Activated gamma-delta T cell treated with Interleukin-2 at 50 U/mL for 16 hours (primary cell): ENCODE measurements around the gene BMP15.

ENCODE experiments used
- DNase-seq: peaks from one replicate; pipeline ENCODE4 v3.0.0-alpha.2; 2020

BMP15 gene

DNA sequence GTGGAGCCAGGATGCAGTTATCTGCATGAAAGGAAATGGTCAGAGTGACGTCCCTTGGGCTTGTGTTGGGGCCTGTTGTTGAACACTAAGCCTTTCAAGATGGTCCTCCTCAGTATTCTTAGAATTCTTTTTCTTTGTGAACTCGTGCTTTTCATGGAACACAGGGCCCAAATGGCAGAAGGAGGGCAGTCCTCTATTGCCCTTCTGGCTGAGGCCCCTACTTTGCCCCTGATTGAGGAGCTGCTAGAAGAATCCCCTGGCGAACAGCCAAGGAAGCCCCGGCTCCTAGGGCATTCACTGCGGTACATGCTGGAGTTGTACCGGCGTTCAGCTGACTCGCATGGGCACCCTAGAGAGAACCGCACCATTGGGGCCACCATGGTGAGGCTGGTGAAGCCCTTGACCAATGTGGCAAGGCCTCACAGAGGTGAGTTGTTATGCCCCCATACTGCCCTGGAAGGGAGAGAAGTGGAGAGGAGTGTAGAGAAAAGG lies at the start of gene BMP15:
Gene BMP15, plus strand, starts transcription at position 51 of the 492 bp plus-strand sequence. Its CDS starts 49 bp downstream, at position 100.
- no peak for DNase-seq

DNA sequence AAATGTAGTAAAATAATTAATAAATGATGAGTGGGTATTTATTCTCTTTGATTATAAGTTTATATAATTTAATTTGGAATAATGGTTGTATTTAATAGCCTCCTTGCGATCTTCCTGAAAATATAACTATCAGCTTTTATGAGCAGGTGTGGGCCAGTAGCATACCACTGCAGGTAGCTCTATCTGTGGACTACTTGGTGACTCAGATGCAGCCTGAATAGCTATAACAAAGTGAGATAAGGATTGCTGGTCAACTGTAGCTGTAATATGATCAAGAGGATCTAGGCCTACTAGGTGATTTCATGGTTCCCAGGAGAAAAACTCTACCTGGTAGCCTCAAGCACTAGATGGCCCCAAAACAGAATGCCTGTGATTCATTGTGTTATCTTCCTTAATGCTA lies 47.1 kb upstream of the BMP15 start:
- DNase-seq: no peak

DNA sequence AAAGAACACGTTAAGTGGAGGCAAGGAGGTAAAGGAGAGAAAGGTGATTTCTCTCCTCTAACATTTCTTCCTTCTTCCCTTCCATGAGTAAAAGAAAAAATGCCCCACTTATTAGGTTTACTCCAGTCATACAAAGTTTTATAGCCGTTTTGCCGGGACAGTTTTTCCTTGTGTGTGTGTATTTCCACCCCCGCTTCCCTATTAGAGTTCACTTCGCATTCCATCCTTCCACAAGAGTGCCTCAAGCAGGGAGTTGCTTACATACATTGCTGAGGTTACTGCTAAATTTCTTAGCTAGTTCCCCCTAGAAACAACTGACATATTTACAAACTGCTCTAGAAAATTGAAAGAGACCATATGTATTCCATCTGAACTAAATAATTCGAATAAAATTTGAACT lies 45.2 kb upstream of the BMP15 start:
- no peak for DNase-seq

DNA sequence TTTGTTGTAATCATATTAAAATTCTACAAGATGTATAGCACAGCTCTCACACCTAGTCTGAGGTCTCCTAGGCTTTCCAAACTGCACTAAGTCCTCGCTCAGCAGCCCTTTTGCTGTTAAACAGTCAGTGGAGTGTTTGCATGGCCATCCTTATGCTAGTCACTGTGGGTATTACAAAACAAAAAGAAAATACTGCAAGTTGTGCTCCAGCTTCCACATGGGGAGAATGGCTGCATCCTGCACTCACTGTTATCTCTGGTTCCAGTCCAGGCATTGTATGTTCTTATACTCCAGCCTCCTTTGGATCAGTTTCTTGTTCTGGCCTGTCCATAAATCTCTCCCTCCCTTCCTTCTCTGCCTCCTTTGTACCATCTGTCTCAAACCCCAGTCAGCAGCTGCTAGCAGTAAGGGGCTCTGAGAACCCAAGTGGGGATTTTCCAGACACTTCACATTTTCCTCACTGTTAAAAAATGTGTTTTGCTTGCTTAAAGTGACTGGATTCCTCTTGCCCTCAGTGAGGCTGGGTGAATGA lies 38.5 kb upstream of the BMP15 start:
- no peak for DNase-seq

DNA sequence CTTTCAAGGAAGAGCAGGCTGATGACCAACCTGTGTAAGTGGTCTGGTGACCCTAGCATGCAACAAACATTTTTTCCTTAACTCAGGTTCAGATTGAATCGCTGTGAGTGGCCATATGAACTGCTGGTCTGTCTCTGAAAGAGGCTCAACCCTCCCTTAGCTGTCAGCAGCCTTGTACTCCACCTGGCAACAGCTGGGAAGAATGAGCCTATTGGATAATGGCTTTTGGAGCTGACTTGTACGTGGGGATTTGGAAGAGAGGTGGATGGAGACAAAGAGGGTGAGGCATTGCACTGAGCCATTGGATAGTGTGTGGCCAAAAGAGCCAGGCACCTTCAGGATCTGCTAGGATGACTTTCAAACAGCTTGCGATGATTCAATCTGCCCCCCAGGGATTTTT lies 35.7 kb upstream of the BMP15 start:
- no peak for DNase-seq

DNA sequence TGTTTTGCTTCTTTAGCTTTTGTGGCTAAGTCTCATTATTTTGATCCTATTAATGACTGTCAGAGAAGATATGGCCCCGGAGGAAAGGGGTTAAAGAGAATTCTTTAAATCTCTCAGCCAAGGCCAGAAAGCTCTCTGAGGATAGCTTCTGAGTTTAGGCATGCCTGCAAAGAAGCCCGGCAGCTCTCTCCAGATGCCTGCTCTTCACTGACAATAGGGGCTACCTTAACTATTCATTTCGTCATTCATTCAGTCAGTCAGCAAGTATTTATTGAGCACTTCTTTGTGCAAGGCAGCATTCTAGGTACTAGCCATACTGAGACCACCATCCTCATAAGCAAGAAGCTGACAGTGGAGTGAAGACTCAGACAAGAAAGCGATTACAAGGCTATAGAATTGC lies 34.0 kb upstream of the BMP15 start:
- no peak for DNase-seq

DNA sequence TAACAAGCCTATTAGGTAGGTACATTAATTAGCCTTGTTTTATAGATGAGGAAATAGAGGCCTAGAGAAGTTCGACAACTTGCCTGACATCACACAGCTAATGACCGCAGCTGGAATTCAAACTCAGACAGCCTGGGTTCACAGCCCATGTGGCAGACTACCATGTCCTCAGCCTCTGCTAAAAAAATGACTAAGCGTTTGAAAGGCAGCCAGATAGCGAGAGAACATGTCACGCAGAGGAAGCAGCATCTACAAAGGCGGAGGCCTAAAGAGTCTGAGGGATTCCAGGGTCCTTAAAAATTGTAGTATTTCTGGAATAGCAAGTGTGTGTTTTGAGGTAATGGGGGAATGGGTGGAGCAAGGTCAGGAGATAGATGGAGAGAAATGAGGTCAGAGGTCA lies 33.2 kb upstream of the BMP15 start:
- DNase-seq: no peak

DNA sequence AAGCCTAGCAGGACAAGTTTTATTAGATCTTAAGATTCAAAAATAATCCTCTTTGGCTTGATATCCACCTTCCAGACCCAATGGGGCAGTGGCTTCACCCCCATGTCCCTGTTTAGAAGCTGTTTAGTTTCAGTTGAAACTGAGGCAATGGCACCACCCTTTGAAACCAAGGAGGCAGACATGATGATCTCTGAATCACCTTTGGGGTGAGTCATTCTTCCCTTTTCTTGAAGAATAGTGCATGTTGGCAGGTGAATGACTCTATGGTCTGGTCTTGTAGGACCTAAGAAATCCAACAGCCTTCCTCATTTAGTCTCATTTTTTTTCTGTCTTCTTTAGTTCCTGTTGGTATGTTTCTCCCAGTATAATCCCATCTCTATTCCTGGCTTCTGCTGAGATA lies 29.5 kb upstream of the BMP15 start:
- DNase-seq: no peak

DNA sequence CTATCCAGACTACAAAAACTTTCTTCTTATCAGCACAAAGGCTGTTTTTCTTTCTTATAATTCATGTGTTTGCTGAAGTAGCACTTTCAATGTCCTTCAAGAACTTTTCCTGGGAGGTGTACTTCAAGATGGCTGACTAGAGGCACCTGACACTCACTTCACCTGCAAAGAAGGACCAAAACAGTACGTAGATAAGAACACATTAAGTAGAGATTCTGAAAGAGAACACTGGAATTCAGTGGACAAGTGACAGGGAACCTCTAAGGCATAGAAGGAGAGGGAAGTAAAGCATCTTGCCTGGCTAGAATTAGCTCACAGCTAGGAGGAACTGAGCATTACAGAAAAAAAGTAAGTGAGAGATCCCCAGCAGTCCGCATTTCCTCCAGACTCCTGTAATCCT lies 21.7 kb upstream of the BMP15 start:
- DNase-seq: no peak

DNA sequence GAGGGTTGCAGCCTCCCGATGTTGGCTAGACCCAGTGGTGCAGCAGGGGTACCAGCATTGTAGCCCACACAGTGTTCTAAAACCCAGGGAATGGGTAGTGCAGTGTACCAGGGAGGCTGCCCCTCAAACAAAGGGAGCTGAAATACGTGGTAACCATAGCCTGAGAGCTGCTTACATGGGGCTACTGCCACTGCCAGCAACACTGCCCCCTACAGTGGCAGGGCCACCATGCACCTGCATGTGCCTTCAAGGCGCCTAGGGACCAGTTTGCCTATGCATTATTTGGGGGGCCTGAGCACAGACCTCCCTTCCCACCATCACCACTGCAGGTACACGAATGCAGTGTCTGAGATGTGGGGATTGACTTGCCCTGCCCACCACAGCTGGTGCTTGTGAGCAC lies 21.0 kb upstream of the BMP15 start:
- no peak for DNase-seq

DNA sequence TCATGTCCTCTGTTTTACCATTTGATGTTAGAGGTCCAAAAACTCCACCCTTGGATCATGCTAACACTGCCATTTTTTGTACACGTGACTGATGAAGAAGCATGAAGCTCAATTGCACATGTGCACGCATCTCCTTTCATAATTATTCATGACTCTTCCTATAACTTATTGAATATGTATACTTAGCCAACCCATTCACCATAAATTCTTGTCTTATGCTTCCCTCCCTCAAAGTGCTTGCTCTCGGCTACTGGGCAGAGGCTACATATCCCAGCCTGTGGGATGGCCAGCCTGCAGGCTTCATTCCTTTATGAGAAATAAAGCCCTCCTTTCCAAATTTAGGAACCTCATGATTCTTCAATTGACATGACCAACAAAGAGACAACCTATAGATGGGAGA lies 17.5 kb upstream of the BMP15 start:
- no peak for DNase-seq

DNA sequence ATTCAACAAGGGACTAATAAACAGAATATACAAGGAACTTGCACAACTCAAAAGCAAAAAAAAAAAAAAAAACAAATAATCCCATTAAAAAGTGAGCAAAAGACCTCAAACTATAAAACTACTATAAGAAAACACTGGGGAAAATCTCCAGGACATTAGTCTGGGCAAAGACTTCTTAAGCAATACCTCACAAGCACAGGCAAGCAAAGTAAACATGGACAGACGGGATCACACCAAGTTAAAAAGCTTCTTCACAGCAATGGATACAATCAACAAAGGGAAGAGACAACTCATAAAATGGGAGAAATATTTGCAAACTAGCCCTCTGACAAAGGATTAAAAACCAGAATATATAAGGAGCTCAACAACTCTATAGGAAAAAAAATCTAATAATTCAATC lies 17.1 kb upstream of the BMP15 start:
- DNase-seq: no peak

DNA sequence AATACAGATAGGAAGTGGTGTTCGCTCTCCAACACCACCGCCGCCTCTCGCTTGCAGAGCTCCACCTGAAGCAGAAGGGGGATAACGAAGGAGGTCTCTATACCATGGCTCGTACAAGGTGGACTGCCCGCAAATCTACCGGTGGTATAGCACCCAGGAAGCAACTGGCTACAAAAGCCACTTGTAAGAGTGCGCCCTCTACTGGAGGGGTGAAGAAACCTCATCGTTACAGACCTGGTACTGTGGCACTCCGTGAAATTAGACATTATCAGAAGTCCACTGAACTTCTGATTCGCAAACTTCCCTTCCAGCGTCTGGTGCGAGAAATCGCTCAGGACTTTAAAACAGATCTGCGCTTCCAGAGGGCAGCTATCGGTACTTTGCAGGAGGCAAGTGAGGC lies 5.2 kb upstream of the BMP15 start:
- DNase-seq: no peak

DNA sequence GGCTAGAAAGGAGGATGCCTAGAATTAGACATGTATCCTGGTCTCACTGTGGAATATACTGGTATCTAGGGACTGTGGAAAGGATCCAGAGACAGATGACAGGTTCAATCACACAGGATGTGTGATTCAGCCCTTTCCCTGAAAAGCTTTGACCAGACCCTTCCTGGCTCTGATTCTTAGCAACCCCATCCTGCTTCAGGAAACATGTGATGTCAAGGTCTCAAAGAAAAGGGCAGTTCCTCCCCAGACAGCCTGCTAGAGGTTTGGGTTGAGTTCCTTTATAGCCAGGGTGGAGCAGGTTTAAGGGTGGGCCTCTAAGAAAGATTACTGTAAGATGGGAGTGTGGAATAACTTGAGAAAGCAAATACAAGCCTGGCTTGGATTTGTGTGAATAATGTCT lies 3.0 kb downstream of the BMP15 start:
- no peak for DNase-seq

DNA sequence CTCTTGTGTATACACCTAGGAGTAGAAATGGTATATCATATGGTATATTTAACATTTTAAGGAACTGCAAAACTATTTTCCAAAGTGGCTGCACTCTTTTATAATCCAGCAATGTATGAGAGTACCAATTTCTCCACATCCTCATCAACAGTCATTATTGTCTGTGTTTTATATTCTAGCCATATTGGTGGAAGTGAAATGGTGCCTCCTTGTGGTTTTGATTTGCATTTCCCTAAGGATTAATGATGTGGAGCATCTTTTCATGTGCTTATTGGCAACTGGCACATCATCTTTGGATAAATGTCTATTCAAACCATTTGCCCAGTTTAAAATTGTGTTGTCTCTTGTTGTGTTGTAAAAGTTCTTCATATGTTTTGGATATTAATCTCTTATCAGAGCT lies 9.6 kb downstream of the BMP15 start:
- no peak for DNase-seq

DNA sequence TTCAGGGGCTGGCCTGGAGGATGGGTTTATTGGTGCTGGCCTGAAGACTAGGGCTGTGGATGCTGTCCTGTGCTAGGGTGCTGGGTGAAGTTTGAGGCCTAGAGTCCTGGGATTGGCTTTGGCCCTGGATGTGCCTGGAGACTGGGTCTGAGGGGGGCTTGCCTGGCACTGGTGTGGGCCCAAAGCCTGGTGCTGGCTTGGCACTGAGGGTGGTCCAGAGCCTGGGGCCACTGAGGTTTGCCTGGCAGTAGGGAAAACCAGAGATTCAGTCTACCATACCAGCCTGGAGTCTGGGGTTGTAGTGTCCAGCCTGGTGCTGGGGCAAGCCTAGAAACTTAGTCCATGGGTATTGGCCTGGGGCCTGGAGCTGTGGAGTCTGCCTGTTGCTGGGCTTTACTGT lies 16.6 kb downstream of the BMP15 start:
- DNase-seq: no peak

DNA sequence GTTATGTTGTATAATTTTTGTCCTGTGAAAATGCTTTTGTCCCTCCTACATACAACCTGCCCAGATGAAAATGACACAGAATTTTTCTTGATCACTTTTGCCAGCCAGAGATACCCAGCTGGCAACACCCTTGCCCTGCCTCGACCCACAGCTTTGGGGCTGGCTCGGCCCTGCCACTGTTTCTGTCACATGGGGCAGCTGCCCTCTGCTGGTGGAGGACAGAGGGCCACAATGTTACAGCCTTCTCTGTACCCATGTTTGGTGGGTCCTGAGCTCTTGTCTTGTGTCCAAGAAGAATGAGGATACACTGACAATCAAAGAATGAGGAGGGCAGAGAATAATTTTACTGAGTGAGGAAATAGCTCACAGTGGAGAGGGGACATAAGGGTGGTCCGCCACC lies 31.1 kb downstream of the BMP15 start:
- DNase-seq: no peak

DNA sequence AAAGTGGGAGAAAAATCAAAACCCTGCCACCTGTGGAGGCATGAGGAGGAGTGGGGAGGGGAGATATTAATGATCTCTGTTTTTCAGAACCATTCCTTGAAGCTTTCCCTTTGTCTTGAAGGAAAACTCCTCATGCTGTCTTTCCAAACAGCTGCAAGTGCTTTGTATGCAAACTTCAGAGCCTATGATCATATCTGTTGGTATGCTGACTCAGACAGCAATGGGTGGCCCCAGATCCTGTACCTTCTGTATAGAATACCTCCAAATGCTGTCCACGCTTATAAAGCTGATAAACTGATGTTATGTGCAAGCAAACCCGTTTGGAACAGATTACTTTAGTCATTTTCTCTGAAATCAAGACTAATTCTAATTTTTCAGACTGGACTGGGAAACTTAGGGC lies 31.9 kb downstream of the BMP15 start:
- no peak for DNase-seq

DNA sequence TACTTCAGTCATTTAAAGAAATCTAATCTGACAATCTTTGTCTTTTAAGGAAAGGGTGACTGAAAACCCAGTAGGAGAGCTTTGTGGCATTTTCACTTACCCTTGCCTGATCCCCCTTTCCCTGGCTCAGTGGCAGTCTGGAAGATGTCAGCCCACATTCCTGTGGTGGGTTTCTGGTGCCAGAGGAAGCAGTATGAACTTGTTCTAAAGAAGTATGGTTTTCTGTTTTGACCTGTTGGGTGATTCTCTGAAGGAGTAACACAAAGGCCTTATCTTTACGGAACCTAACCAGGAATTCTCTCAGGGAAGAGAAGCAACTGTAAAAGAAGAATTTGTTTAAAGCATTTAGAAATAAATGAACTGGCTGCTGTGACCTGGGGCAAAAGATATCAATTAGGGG lies 41.9 kb downstream of the BMP15 start:
- DNase-seq: no peak

DNA sequence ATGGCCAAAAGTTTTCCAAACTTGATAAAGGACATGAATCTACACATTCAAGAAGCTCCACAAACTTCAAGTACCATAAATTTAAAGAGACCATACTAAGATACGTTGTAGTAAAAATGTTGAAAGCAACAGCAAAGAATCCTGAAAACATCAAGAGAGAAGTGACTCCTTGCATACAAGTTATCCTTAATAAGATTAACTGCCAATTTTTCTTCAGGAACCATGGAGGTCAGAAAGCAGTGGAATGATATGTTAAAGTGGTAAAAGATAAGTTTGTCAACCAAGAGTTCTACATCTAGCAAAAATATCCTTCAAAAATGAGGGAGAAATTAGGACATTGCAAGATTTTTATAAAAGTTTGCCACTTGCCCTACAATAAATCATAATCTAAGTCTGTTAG lies 43.3 kb downstream of the BMP15 start:
- no peak for DNase-seq

DNA sequence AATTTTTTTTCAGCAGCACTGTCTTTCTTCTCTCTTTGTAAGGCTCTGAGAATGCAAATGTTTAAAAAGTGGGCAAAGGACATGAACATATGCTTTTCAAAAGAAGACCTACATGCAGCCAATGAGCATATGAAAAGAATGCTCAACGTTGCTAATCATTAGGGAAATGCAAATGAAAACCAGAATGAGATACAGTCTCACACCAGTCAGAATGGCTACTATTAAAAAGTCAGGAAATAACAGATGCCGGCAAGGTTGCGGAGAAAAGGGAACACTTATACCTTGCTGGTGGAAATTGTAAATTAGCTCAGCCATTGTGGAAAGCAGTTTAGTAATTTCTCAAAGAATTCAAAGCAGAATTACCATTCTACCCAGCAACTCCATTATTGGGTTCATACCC lies 51.6 kb downstream of the BMP15 start:
- DNase-seq: no peak

DNA sequence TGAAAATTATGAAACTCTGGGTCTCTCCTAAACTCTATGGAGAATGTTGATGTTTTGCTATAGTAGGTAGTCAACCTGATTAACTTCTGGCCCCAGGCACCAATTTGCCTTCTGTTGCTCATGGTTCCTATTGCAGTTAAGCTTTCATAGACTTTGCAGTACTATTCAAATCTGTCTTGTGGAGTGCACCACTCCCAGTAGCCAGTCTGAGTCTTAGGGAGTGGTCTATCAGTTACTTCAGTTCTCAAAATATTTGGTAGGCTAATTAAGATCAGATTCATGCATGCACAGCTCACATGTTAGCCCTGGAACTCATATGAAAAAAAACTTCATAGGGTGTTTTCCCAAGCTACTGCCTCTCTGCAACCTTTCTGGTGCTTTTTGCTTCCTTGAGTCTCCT lies 53.3 kb downstream of the BMP15 start:
- DNase-seq: no peak
